ENCODE data around the gene ARL16.

ARL16 gene

GRCh38 chr17:81712468-81713003, 28.9 kb upstream of the ARL16 start:
- DNase-seq (ENCODE audit: low read depth) = no peak

GRCh38 chr17:81711814-81712467, 28.3 kb upstream of the ARL16 start, which contains the start of gene SLC25A10:
TSS of gene SLC25A10 (plus strand) at chr17:81712284. CDS start at chr17:81712427, 143 bp downstream.
- DNase-seq (ENCODE audit: low read depth) = peak; percentile 61

DNA sequence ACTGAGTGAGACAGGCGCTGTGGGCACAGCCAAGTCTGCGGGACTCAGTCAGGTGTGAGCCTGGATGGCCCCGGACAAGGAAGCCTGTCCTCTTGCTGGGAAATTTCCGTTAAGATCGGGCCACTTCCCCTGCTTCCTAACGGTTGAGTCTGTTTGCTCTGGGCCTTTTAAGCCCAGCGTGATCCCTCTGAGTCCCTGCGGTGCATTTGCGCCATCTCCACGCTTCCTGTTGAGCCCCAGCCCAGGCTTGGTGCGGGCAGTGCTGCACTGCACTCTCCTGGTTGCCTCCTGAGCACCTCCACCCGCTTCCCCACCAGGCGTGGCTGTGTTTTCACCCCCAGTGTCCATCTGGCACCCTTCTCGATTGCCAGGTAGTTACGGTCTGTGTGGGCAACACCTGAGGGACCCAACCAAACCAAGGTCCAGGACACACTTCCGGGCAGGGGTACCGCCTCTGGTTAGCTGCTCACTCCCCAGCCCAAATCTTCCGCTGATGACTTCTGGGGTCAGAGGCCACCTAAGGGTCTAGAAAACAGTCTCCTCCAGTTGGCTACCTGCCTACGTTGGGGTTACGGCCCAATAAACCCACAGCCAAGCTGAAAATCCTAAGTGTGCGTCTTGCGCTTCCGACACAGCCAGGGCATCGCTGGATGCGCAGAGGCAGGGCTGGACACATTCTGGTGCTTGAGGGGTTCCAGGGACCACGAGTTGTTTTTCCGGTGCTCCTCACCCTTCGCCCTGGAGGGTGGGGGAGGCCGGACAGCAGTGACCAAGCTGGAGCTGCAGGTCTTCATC, 27.1 kb upstream of the ARL16 start:
- DNase-seq (ENCODE audit: low read depth) = no peak

GRCh38 chr17:81708739-81709185, 25.2 kb upstream of the ARL16 start:
- DNase-seq (ENCODE audit: low read depth) = no peak

GRCh38 chr17:81707725-81708646, 24.4 kb upstream of the ARL16 start:
- DNase-seq (ENCODE audit: low read depth) = no peak

GRCh38 chr17:81706757-81707624, 23.4 kb upstream of the ARL16 start:
- DNase-seq (ENCODE audit: low read depth) = no peak

- DNase-seq (ENCODE audit: low read depth) = no peak
Observed at GRCh38 chr17:81706232-81706611, 22.6 kb upstream of the ARL16 start.

DNA sequence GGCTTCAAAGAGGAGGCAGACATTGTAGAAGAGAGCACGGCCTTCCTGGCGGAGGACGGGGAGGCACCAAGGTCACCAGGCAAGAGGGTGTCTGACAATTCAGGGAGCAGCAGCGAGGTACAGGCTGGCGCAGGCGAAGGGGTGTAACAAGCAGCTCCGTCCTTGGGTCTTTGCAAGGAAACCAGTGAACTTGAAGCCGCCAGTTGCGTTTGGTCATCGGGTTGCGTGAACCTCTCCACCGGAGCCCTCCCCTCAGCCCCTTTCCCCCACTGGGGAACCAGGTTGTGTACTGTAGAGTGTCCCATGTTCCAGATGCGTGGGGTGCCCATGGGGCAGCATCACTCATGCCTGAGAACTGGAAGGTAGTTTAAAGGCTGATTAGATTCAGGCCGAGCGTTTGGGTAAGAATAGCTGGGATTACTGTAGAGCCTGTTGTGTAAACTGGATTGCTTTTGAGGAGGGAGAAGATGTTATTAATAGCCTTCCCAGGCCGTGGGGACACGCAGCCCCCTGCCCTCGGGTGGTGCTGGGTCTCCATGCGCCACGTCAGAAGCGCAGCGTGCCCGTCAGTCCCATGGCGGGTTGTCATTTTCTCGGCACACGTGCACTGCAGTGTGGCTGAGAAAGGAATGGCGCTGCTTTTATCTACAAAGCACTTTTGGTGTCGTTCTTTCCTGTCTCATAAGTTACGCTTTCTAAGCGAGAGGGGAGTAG, 22.1 kb upstream of the ARL16 start:
- DNase-seq (ENCODE audit: low read depth) = no peak

DNA sequence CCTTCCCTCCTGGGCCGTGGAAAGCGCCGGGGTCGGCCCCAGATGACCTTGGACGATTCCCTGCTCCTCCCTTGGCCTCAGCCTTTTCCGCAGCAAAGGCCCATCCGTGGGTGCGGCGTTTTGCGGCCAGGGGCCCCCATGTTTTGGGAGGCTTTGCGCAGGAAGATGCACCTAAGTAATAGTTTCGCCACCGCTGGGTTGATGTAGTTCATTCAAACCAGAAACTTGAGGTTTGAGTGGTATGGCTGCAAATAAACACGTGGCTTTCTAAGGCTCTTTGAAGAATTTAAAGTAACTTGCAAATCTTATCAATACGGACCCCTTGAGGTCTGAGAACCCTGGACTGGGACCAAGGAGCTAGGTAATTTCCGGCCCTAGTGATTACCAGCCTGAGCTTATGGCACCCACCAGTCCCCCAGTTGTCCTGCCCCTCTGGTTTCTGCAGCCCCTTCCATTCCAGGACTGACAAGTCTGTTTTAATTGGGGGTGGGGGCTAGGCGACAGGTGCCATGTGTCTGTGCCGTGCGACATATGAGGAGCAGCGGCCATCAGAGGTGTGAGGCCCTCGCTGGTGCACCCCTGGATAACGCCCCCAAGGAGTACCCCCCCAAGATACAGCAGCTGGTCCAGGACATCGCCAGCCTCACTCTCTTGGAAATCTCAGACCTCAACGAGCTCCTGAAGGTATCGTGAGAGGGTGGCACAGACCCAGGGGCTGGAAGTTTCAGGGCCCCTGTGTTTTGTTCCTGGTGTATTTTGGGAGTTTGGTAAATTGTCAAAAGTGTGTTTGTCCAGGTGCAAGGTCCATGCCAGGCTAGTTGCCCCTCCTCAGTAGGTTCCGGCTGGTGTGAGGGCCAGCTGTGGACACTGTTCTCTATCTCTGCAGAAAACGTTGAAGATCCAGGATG, 20.4 kb upstream of the ARL16 start:
- DNase-seq (ENCODE audit: low read depth) = no peak

- DNase-seq (ENCODE audit: low read depth) = peak; percentile 80
Observed at GRCh38 chr17:81702934-81703746, 19.5 kb upstream of the ARL16 start, which contains the start of gene MRPL12. TSS of gene MRPL12 (plus strand) at chr17:81703367. CDS start at chr17:81703502, 135 bp downstream.

DNA sequence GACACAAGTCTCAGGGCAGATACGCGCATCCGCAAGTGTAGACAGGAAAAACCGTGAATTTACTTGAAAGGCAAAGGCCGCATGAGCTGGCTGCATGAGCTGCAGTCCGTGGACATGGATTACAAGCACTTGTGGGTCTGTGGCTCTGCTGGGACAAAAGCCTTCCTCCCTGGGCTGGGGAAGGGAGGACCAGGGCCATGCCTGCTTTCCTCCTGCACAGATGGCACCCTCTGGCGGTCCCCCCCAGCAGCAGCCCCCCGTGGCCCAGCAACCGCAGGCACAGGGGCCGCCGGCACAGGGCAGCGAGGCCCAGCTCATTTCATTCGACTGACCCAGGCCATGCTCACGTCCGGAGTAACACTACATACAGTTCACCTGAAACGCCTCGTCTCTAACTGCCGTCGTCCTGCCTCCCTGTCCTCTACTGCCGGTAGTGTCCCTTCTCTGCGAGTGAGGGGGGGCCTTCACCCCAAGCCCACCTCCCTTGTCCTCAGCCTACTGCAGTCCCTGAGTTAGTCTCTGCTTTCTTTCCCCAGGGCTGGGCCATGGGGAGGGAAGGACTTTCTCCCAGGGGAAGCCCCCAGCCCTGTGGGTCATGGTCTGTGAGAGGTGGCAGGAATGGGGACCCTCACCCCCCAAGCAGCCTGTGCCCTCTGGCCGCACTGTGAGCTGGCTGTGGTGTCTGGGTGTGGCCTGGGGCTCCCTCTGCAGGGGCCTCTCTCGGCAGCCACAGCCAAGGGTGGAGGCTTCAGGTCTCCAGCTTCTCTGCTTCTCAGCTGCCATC, 17.9 kb upstream of the ARL16 start:
- DNase-seq (ENCODE audit: low read depth) = no peak

GRCh38 chr17:81700353-81701287, 17.0 kb upstream of the ARL16 start:
- no peak for DNase-seq (ENCODE audit: low read depth)

DNA sequence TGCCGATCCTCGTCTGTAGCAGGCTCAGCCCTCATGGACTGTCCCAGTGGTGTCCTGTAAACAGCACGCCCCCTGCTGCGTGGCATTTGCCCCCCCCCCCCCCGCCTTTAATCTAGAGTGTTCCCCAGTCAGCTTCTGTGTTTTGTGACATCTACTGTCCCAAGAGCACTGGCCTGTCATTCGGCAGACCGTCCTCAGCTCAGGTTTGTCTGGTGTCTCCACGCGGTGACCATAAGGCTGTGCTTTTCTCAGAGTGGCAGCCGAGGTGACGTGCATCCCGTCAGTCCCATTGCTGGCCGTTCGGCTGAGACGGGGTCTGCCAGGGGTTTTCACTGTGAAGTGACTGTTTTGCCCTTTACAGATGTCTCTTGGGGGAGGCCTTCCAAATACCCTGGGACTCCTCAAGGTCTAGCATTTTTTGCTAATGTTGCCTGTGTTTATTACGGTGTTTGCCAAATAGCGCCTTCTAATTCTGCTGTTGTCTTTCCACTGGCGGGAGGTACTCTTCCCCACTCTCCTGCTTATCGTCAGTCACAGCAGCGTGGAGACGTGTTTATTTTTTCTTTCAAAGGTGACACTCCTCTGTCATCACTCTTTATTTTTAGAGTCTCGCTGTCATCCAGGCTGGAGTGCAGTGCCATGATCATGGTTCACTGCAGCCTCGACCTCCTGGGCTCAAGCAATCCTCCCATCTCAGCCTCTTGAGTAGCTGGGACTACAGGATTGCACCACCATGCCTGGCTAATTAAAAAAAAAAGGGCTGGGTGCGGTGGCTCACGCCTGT, 13.9 kb upstream of the ARL16 start:
- no peak for DNase-seq (ENCODE audit: low read depth)

GRCh38 chr17:81696218-81696941, 12.8 kb upstream of the ARL16 start:
- no peak for DNase-seq (ENCODE audit: low read depth)

GRCh38 chr17:81695801-81696200, 12.2 kb upstream of the ARL16 start:
- no peak for DNase-seq (ENCODE audit: low read depth)
